HG03378 (cell line): ENCODE measurements around the gene SPG21.

Source experiments
- ATAC-seq: cut with Tn5 transposase; IDR thresholded peaks from one replicate; pipeline ENCODE4 v1.9.1; 2021; ENCODE audit warnings: mild to moderate bottlenecking, moderate library complexity; ENCODE audit not compliant: unreplicated experiment

Gene SPG21

DNA sequence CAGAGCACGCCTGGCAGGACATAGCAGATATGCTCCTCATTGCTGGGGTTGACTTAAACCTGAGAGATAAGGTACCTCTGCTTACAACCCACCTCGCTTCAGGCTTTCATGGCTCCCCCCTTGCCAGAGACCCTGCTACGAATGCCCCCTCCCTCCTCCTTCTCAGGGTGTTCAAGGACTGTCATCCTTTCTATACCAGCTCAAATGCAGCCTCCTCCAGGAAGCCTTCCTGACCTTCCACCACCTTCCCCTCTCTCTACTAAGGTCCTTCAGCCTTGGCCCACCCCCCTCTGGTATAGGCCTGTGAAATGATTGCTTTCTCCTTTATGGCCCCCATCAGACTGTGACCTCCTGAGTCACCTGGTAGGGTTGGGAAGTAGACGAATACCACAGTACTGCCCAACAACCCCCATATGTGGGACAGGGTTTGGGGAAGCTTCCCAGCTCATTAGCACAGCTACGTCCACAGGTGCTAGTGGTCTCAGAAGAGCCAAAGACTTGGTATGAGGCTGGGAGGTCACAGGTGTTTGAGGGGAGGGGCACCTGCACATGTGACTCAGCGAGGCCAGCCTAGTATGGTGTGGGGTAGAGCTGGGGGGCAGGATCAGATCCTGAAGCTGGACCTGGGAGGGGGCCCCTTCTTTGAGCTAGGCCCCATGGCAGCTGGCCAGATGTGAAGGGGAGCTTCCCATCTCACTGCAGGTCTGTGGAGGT lies 46.0 kb downstream of the SPG21 start:
- no peak for ATAC-seq

DNA sequence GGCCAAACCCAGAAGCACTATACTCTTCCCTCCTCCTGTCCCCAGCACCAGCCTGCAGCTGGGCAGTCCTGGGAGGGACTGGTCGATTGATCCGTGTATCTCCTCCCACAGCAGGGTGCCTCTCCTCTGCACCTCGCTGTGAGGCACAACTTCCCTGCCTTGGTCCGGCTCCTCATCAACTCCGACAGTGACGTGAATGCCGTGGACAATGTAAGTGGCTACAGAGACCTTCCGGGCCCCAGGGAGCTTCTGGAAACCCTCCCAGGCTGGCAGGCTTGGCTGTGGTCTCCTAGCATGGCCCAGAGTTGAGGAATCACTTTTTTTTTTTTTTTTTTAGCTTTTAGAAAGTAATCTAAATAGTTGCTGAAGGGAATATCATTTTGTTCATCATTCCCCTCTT lies 47.4 kb downstream of the SPG21 start:
- ATAC-seq = no peak

DNA sequence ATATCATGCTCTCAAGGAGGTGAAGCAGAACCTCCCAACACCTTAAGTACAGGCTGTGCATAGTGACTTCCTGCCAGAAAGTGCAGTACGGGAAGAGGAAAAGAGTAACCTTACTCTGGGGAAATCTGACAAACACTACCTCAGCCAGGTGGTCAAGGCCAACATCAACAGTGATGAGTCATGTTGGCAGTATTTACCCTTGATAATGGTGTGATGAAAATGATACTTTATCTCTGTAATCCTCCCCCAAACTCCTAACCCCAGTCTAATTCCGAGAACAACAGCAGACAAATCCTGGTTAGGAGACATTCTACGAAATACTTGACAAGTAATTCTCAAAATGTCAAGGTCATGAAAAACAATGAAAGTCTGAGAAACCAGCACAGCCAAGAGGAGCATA lies 51.5 kb downstream of the SPG21 start:
- no peak for ATAC-seq

DNA sequence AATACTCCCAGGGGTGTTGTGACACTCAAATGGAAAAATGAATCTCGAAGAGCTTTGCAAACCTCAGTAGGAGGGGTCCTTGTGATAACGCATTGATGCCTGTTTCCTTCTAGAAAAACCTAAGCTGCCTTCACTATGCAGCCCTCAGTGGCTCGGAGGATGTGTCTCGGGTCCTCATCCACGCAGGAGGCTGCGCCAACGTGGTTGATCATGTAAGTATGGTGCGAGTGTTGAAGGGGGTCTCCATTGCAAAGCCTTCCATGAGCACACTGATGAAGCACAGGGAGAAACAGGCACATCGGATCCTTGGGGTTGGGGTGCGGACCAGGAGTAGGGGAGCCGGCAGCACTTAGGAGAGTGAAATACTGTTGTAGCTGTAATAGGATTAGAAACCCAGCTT lies 55.7 kb downstream of the SPG21 start:
- no peak for ATAC-seq

DNA sequence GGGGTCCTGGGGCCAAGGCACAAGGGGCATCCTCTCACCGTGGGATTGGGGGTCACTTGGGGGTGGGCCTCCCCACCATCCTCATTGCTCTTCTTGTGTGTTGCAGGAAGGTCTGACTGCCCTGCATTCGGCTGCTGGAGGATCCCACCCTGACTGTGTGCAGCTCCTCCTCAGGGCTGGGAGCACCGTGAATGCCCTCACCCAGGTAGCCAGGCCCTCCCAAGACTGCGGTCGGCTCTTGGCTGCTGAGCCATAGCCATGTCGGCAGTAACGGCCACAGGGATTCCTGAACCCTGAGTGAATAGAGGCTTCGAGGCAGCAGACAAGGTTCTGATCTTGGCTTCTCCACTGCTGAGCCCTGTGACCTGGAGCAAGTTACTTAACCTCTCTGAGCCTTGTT lies 58.3 kb downstream of the SPG21 start:
- no peak for ATAC-seq

DNA sequence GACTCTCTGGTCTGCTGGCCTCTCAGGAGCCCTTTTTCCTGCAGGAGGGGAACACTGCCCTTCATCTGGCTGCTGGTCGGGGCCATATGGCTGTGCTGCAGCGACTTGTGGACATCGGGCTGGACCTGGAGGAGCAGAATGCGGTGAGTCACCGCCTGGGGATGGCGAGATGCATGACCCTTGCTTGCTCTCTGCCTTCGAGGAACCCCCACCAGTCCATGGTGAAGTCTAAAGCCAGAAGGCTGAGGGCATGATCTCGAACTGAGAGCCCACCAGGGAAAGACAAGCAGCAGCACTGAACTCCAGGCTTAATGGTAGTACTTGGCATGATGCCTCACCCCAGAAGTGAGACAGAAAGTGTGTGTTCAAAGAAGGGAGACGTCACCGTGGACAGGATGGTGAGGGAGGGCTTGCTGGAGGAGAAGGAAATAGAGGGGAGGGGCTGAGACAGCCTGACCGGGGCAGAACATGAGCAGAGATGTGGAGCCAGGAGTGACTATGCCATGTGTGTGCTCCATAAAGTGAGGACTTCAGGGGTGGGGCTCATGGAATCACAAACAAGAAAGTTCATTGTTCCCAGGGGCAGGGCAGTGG lies 58.8 kb downstream of the SPG21 start:
- ATAC-seq = no peak

DNA sequence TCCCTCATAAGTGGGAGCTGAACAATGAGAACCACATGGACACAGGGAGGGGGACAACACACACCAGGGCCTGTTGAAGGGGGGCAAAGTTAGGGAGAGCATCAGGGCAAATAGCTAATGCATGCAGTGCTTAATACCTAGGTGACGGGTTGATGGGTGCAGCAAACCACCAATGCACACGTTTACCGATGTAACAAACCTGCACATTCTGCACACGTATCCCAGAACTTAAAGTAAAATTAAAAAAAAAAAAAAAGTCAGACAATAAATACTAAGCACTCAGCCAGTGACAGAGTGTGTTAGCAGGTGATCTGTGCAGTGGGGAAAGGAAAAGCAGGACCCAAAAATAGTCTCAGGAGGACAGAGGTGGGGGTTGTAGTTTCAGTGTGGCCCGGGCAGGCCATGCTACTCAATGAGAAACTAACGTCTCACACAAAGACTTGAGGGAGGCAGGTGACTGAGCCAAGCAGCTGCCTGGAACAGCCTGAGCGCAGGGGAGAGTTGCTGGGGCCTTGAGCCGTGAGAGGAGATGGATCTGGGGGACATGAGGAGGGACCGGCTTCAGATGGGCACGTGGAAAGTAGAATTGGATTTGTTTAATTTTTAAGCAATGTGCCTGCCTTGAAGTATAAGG lies 59.6 kb downstream of the SPG21 start:
- ATAC-seq = peak; percentile 66

DNA sequence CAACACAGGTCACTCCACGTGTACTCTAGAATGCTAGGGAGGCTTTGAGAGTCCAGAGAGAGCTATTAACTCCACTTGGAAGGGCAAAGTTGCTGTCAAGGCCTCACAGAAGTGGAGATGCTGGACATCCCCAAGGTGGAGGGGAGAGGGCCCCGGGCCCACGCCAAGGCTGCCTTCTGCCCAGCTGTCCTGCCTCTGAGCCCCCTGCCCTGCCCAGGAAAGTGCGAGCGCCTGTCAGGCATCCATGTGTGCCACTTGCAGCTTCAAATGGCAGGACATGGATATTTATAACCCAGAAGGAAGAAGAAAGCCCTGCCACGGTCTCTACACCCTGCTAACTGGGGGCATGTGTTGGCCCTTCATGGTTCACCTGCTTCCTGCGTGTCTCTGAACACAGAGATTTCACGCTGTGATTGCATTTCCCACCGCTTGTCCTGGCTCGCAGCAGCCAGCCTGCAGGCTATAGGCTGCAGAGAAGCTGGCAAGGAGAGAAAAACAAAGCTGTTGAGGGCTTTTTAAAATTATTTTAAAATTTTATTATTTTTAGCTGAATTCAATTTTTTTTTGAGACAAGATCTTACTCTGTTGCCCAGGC lies 61.0 kb downstream of the SPG21 start:
- no peak for ATAC-seq

DNA sequence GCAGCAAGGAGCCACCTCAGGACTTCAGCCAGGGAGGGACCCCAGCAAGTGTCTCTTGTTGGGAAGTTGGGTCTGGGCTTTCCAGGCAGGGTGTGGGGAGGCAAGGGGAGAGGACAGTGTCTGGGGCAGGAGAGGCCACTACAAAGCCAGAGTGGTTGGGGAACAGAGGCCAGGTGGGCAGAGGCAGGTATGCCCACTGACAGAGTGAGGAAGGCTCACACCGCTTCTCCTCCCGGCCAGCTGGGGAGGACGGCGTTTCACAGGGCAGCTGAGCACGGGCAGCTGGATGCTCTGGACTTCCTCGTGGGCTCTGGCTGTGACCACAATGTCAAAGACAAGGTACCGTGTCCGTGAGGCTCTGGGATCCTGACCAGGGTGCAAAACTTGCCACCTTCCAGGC lies 63.1 kb downstream of the SPG21 start:
- ATAC-seq = no peak

DNA sequence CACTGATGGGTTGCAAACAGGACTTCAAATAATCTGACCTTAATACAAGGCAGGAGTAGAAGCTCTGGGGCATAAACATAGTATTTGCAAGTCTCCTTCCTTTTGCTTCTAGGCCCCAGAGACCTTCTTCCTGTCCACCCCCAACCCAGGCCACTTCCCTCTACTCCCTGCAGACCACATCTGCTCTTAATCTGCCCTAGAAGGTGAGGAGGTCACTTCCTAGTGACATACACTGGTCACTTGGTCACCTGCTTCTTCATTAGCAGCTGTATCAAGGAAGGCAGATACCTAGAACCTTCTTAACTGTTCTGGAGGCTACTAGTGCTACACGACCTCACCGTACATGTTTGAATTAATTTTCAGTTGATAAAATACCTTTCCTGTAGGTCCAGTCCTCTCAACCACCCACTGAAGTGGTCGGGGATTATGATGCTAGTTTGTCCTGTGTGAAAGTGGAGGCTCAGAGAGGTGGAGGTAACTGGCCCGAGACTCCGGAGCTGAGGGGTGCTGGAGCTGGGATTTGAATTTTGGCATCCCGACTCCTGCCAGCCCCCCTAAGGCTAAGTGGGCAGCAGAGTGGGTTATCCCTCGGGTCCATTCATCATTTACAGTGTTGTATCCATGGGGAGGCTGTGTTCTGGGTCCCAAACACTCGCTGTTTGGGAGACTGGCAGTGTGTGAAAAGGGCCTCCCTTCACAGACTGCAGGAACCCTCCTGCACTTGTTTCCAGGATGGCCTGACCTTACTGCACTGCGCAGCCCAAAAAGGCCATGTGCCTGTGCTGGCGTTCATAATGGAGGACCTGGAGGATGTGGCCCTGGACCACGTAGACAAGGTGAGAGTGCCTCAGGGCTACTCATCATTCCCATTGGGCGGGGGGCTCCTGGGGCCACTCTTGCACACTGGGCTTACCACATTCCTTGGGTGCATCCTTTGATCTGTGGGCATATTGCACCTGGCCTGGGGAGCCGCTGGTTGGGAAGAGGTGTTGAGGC lies 64.1 kb downstream of the SPG21 start:
- ATAC-seq = no peak

DNA sequence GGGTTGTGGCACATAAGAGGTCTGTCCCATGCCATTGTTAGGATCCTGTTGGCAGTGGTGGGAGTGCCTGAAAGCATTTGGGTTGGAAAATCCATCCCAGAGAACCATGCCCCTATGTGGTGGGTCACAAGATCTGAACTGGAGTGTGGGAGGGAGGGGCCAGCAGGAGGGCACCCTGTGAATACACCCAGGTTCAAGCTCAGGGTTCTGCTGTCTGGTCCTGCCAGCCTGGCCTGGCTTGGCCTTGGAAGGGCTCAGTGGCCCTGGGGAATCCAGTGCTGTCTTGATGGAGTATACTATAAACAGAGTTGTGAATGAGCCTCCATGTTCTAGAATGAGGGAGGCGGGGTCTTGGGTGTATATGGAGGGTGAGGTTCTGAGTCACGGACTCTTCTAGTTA lies 66.2 kb downstream of the SPG21 start:
- no peak for ATAC-seq

DNA sequence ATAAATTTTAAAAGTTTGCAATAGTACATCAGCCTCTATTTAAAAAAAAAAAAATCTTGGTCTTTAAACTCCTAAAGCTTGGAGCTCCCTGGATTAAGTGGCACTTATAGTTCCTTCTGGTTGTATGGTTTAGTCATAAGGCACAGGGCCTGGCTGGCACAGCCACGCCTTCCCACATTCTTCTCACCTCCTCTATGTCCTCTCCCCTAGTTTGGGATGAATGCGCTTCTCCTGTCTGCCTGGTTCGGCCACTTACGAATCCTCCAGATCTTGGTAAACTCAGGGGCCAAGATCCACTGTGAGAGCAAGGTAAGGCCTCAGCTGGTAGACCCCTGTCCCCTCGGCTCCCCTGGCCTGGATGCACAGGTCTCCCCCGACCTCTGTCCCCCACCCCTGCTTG lies 68.0 kb downstream of the SPG21 start:
- ATAC-seq = no peak

DNA sequence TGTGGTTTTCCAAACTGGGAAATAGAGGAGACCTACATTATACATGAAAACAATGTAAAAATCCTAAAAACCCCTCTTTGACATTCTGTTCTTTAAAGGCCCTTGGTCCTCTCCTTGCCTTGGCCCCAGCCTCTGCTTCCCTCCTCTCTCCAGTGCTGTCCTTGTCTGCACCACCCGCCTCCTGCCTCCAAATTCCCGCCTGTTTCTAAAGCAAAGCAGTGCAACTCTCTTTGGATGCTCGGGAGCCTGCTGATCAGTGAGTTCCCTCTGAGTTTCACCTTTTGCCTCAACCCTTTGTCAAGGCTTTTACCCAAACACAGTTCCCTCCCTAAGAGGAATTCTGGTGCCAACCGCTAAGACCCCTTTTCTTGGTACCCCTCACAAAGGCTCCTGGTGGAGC lies 70.0 kb downstream of the SPG21 start:
- no peak for ATAC-seq

DNA sequence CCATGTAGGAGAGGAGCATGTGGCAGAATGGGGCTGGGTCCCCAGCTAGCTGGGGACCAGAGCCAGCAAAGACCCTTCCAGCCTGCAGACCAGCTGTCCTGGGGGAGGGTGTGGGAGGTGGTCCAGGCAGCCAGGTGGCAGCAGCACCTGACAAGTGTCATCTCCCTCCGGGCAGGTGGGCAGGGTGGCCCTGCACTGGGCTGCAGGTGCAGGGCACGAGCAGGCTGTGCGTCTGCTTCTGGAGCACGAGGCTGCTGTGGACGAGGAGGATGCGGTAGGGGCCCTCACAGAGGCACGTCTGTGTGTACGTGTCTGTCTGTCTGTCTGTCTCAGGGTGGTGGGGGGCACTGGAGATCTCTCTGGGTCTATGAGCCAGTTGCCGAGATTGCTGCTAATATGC lies 72.5 kb downstream of the SPG21 start:
- ATAC-seq = no peak

DNA sequence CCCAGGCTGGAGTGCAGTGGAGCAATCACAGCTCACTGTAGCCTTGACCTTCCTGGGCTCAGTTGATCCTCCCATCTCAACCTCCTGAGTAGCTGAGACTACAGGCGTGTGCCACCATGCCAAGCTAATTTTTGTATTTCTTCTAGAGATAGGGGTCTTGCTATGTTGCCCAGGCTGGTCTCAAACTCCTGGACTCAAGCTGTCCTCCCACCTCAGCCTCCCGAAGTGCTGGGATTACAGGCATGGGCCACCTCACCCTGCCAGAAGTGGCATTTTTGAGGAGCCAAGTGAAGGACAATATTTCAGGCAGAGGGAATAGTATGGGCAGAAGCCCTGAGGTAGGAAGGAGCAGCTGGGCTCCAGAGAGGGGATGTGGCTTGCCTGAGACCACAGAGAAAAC lies 73.3 kb downstream of the SPG21 start:
- ATAC-seq = no peak

DNA sequence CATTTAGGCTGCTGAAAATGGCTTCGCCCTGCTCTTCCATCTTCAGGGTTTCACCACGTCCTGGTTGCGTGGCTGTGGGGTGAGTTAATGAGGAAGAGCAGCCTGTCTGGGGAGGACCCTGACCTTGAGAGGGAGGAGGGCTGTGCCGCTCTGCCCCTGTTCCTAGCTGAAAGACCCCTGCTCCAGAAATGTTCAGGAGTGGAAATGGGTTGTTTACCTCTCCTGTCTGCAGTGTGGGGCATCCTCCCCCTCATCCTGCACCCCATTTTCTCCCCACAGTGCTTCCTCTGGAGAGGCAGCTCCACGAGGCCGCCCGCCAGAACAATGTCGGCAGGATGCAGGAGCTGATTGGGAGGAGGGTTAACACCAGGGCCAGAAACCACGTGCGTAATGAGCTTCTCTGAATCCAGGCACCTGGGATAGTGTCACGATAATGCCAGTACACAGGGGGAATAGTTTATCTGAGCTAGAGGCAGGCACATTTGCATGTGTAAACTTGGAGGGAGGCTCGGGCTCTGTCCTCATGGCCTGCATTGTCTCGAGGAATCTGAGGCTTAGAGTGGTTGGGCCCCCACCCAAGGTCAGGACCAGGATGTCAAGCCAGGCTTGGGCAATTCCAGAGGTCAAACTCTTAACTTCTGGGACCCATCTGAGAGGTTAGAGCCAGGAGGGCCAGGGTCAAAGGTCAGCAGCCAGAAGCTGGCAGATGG lies 74.0 kb downstream of the SPG21 start:
- ATAC-seq = no peak
